Suprapubic skin (tissue), 4 donors: ENCODE results near the gene SLC2A9. TPM values are rescaled to one million over a fixed set of nuclear protein-coding genes. Genes with fewer than 3 reads are reported as not detected.

Experiments used
- DNase-seq, 2 donors: peaks; one replicate each; pipeline ENCODE4 v3.0.0-alpha.2; 2019; ENCODE audit warnings: low spot score in 2 of 2
- H3K27ac ChIP-seq: fragments of 200-600 bp; sonication (generic); one replicate; pipeline ENCODE4 v1.5.1; 2019
- H3K27me3 ChIP-seq: fragments of 200-600 bp; sonication (generic); one replicate; pipeline ENCODE4 v1.5.1; 2019
- H3K36me3 ChIP-seq: fragments of 200-600 bp; sonication (generic); one replicate; pipeline ENCODE4 v1.5.1; 2019
- H3K4me1 ChIP-seq: fragments of 200-600 bp; sonication (generic); one replicate; pipeline ENCODE4 v1.5.1; 2019
- H3K4me3 ChIP-seq: fragments of 200-600 bp; sonication (generic); one replicate; pipeline ENCODE4 v1.5.1; 2019; ENCODE audit warnings: mild to moderate bottlenecking
- H3K9me3 ChIP-seq: fragments of 200-600 bp; sonication (generic); one replicate; pipeline ENCODE4 v1.5.1; 2019
- EP300 ChIP-seq: sonication (generic); formaldehyde crosslinking; IDR thresholded peaks from one replicate; pipeline ENCODE4 v1.6.1; 2017; ENCODE audit warnings: antibody characterized with exemption
- POLR2A ChIP-seq, 2 donors: fragments of 450-650 bp; IDR thresholded peaks; one replicate each; pipeline ENCODE4 v1.6.1; 2017; ENCODE audit warnings: antibody characterized with exemption in 2 of 2, mild to moderate bottlenecking in 2 of 2, moderate library complexity in 2 of 2
- POLR2AphosphoS5 ChIP-seq, 3 donors: sonication (generic); formaldehyde crosslinking; IDR thresholded peaks; one replicate each; pipeline ENCODE4 v1.6.1; 2017; ENCODE audit warnings: antibody characterized with exemption in 3 of 3
- WGBS: methylation state at CpG from one replicate; pipeline ENCODE4 v1.1.5; 2018; 5-methylcytosine and 5-hydroxymethylcytosine counted together
- total RNA-seq, 4 donors: library from RNA; depleted of rRNA; stranded (reverse); fragments of >200 nt; gene quantifications; one replicate each; pipeline ENCODE4 v1.1.0, GENCODE V29; 2016
- TF ChIP-seq, protein P1 (sequence below), 2 donors: fragments of 200-600 bp in 1 of 2; fragments of 450-650 bp in 1 of 2; sonication (generic) in 1 of 2; IDR thresholded peaks; one replicate each; pipeline ENCODE4 v1.5.1; 2016 to 2019; ENCODE audit warnings: antibody characterized with exemption in 2 of 2, mild to moderate bottlenecking in 1 of 2, moderate library complexity in 1 of 2

The SLC2A9 gene
- total RNA-seq, 4 donors from 2014 or later: 3.5 to 9.2 (median 8.1) TPM

DNA sequence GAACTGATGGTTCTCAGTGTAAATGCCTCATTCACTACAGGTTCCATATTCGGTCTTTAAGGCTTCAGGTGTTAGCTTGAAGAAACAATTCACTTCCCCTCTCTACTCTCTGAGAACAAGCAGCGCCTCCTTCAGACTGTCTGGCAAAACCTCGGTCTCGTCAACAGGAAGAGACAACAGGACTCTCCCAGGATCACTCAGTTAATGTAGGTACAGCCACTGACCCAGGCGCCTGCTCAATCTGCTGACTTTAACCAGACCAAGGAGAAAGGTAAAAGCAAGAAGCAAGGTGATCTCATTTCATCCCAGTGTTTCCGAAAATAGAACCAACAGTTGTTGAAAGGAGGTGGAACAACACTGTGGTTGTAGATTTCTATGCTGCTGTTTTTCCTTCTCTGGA, 102.2 kb downstream of the SLC2A9 start:
- DNase-seq: no peak
- Histone ChIP-seq H3K27me3 (no peaks in the 10 kb centered on the region), H3K9me3 (no peaks in the 10 kb centered on the region), H3K36me3 (peaks cover 4% of the 10 kb centered on the region), H3K27ac (no peak overlapping the region), H3K4me1 (no peaks in the 10 kb centered on the region), H3K4me3 (no peak overlapping the region)
- WGBS: 91% methylated on average over 6 of the region's 6 CpGs
- TF ChIP-seq POLR2A (IDR thresholded peaks at IDR 0.05): no peak
- no peak for TF ChIP-seq EP300
- TF ChIP-seq, protein P1, sequence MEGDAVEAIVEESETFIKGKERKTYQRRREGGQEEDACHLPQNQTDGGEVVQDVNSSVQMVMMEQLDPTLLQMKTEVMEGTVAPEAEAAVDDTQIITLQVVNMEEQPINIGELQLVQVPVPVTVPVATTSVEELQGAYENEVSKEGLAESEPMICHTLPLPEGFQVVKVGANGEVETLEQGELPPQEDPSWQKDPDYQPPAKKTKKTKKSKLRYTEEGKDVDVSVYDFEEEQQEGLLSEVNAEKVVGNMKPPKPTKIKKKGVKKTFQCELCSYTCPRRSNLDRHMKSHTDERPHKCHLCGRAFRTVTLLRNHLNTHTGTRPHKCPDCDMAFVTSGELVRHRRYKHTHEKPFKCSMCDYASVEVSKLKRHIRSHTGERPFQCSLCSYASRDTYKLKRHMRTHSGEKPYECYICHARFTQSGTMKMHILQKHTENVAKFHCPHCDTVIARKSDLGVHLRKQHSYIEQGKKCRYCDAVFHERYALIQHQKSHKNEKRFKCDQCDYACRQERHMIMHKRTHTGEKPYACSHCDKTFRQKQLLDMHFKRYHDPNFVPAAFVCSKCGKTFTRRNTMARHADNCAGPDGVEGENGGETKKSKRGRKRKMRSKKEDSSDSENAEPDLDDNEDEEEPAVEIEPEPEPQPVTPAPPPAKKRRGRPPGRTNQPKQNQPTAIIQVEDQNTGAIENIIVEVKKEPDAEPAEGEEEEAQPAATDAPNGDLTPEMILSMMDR (IDR thresholded peaks at IDR 0.05): no peak
- TF ChIP-seq POLR2AphosphoS5 (IDR thresholded peaks at IDR 0.05): no peak

DNA sequence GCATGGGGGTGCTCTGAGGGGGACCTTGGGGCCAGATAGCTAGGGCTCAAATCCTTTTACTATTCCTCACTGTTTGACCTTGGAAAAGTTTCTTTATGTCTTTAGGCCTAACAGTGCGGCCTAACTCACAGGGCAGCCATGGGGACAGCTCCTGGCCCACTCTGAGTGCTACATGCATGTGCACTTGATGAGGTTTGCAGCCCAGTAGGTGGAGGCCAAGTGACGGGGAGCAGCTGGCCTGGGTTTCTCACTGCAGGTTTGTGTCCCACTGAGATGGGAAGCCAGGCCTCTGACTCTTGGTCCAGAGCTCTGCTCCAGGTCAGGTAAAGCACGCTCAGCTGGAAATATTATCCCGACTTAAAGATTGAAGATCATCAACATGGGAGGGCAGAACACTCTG, 102.8 kb downstream of the SLC2A9 start:
- Histone ChIP-seq H3K27ac (no peak overlapping the region), H3K9me3 (no peaks in the 10 kb centered on the region), H3K36me3 (peaks cover 4% of the 10 kb centered on the region), H3K4me1 (no peaks in the 10 kb centered on the region), H3K27me3 (no peaks in the 10 kb centered on the region), H3K4me3 (no peak overlapping the region)
- TF ChIP-seq, protein P1 (IDR thresholded peaks at IDR 0.05): no peak
- no peak for TF ChIP-seq POLR2A (IDR thresholded peaks at IDR 0.05)
- no peak for TF ChIP-seq EP300
- TF ChIP-seq POLR2AphosphoS5 (IDR thresholded peaks at IDR 0.05): no peak
- no peak for DNase-seq
- WGBS: 87% methylated on average over 4 of the region's 4 CpGs

DNA sequence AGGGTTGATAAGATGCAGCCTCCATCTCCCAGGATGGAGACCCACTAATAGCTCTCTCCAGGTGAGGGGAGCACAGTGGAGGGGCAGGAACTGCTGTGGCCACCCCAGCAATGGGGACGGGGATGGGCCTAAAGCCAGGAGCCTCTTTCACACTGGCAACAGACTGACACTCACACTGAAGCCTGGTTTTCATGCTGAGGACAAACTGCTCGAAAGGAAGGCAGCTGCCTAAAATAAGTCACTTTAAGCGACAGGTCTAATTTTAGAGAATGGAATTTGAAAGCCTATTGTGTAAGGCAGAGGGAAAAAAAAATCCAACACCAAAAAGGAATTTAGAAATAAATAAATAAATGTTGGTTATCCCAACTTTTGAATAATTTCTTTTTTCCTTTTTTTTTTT, 104.4 kb downstream of the SLC2A9 start:
- Histone ChIP-seq H3K4me3 (no peak overlapping the region), H3K27me3 (no peaks in the 10 kb centered on the region), H3K9me3 (no peaks in the 10 kb centered on the region), H3K36me3 (peaks cover 4% of the 10 kb centered on the region), H3K4me1 (no peaks in the 10 kb centered on the region), H3K27ac (no peak overlapping the region)
- DNase-seq: no peak
- TF ChIP-seq POLR2A (IDR thresholded peaks at IDR 0.05) (no peak), POLR2AphosphoS5 (IDR thresholded peaks at IDR 0.05) (no peak), EP300 (no peak)
- TF ChIP-seq, protein P1 (IDR thresholded peaks at IDR 0.05): no peak
- WGBS: 87% methylated on average over 3 of the region's 3 CpGs

DNA sequence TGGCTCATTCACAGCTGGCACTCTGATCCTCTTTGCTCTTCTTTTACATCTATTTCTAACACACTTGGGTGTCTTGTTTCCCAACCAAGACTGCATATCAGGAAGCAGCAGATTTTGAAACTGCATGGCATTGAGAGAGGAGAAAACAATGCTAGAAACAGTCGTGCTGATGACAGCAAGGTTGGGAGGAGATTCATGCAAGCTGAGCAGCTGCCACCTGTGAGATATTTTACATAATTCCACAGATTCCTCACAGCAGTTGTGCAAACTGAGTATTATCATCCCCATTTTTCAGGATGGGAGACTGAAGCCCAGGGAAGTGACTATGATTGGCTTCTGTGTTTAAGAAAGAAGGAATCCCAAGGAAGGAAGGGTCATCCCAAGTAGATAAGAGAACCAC, 105.0 kb downstream of the SLC2A9 start:
- peaks cover 4% of the 10 kb centered on the region for H3K36me3 ChIP-seq
- H3K4me3 ChIP-seq: no peak overlapping the region
- 68% methylated on average over 1 of the region's 1 CpG for WGBS
- no peaks in the 10 kb centered on the region for H3K4me1 ChIP-seq
- TF ChIP-seq POLR2A (IDR thresholded peaks at IDR 0.05): no peak
- TF ChIP-seq EP300: no peak
- TF ChIP-seq, protein P1 (IDR thresholded peaks at IDR 0.05): no peak
- TF ChIP-seq POLR2AphosphoS5 (IDR thresholded peaks at IDR 0.05): no peak
- H3K27ac ChIP-seq: no peak overlapping the region
- H3K27me3 ChIP-seq: no peaks in the 10 kb centered on the region
- no peak for DNase-seq
- no peaks in the 10 kb centered on the region for H3K9me3 ChIP-seq

DNA sequence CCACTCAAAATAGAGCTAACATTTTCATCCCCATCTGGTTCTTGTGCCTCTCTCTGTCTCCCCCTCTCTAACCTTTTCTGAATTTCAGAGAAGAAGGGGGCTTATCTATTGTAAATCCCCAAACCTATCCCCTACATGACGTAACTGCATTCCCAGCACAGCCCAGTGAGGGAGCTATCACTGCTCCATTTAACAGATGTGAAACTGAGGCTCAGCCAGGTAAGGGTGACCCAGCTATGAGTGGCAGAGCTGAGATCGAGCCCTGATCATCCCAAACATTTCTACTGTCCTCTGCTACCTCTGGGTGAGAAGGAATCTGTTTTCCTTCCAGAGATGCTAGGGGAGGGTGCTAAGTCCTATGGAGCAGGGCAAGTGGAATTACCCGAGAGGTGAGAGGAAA, 107.5 kb downstream of the SLC2A9 start:
- no peak overlapping the region for H3K27ac ChIP-seq
- no peaks in the 10 kb centered on the region for H3K9me3 ChIP-seq
- peaks cover 4% of the 10 kb centered on the region for H3K36me3 ChIP-seq
- TF ChIP-seq POLR2AphosphoS5 (IDR thresholded peaks at IDR 0.05): no peak
- TF ChIP-seq, protein P1 (IDR thresholded peaks at IDR 0.05): no peak
- TF ChIP-seq EP300: no peak
- no peak for TF ChIP-seq POLR2A (IDR thresholded peaks at IDR 0.05)
- no peak overlapping the region for H3K4me3 ChIP-seq
- no peaks in the 10 kb centered on the region for H3K27me3 ChIP-seq
- no peaks in the 10 kb centered on the region for H3K4me1 ChIP-seq
- WGBS: 88% methylated on average over 3 of the region's 3 CpGs
- DNase-seq: no peak
